GM12878 (cell line): ENCODE measurements around the gene GNL3. TPM values are rescaled to one million over a fixed set of nuclear protein-coding genes. Genes with fewer than 3 reads are reported as not detected.

Experiments used
- ATAC-seq: fragments of 200-7000 bp; cut with Tn5 transposase; 3 replicates; pipeline ENCODE4 v1.9.1; 2020; ENCODE audit warnings: mild to moderate bottlenecking, moderate library complexity
- BruUV-seq: library from RNA; stranded (reverse); fragments of 400-500 nt; replicated peaks from 2 replicates; lab custom pipeline; 2021; lab: Mats Ljungman, UMichigan
- CTCF ChIA-PET: fragments of 300-600 bp; sonication (Branson Sonifier 250); formaldehyde crosslinking; extraction: SDS; loops from one replicate; lab custom pipeline; 2021; ENCODE audit warnings: inconsistent platforms; lab: Yijun Ruan, JAX
- POLR2A ChIA-PET: fragments of 350-600 bp; formaldehyde crosslinking; extraction: SDS; loops from one replicate; lab custom pipeline; 2021; ENCODE audit warnings: inconsistent platforms; lab: Charles Lee
- RAD21 ChIA-PET: fragments of 300-600 bp; sonication (Branson Sonifier 250); formaldehyde crosslinking; loops from one replicate; lab custom pipeline; 2023; ENCODE audit warnings: antibody characterized with exemption; ENCODE audit not compliant: unreplicated experiment; lab: Charles Lee
- SMC1A ChIA-PET: fragments of 300-600 bp; sonication (Branson Sonifier 250); formaldehyde crosslinking; loops from one replicate; lab custom pipeline; 2023; ENCODE audit not compliant: unreplicated experiment, uncharacterized antibody; lab: Charles Lee
- DNase-seq: peaks from one replicate; pipeline ENCODE4 v3.0.0-alpha.2; 2011; ENCODE audit warnings: low read depth, low spot score
- FAIRE-seq: peaks from 3 replicates; lab custom pipeline; 2011; peaks lifted over from hg19 to GRCh38; lab: Jason Lieb, UNC
- H2AFZ ChIP-seq: 2 replicates; pipeline ENCODE4 v1.6.0; 2011; ENCODE audit warnings: low read depth, low read length, control low read depth; ENCODE audit not compliant: control insufficient read depth
- H3K27ac ChIP-seq: 2 replicates; pipeline ENCODE4 v1.5.1; 2011; ENCODE audit warnings: control low read depth; ENCODE audit not compliant: control insufficient read depth, insufficient read depth
- H3K27me3 ChIP-seq, 2 experiments: replicated peaks in 1 of 2; 2 replicates each; pipeline versions ENCODE4 v1.6.0 to v1.6.1; 2011; ENCODE audit warnings: low read length in 1 of 2; ENCODE audit not compliant: control insufficient read depth in 2 of 2, insufficient read depth in 2 of 2
- H3K36me3 ChIP-seq, 2 experiments: 2 replicates each; pipeline ENCODE4 v1.5.1; 2011; ENCODE audit warnings: low read length in 1 of 2; ENCODE audit not compliant: control insufficient read depth in 2 of 2, insufficient read depth in 2 of 2
- H3K4me1 ChIP-seq: 2 replicates; pipeline ENCODE4 v1.6.1; 2011; ENCODE audit warnings: mild to moderate bottlenecking, low read length, moderate library complexity, mixed read lengths; ENCODE audit not compliant: control insufficient read depth, insufficient read depth
- H3K4me2 ChIP-seq: 2 replicates; pipeline ENCODE4 v1.6.0; 2011; ENCODE audit warnings: control low read depth; ENCODE audit not compliant: control insufficient read depth, insufficient read depth
- H3K4me3 ChIP-seq: fragments of 200-600 bp; sonication (generic); 2 replicates; pipeline ENCODE4 v1.5.1; 2016
- H3K79me2 ChIP-seq: 2 replicates; pipeline ENCODE4 v1.6.0; 2011; ENCODE audit warnings: low read length; ENCODE audit not compliant: control insufficient read depth, insufficient read depth
- H3K9ac ChIP-seq: 2 replicates; pipeline ENCODE4 v1.8.0; 2011; ENCODE audit warnings: low read length, control low read depth, mixed read lengths; ENCODE audit not compliant: control insufficient read depth, insufficient read depth
- H3K9me3 ChIP-seq: replicated peaks from 3 replicates; pipeline ENCODE4 v1.5.1; 2011; ENCODE audit warnings: mild to moderate bottlenecking, low read length; ENCODE audit not compliant: control insufficient read depth, insufficient read depth
- H4K20me1 ChIP-seq: 2 replicates; pipeline ENCODE4 v1.6.0; 2011; ENCODE audit not compliant: control insufficient read depth, insufficient read depth
- CEBPB ChIP-seq, 2 experiments: fragments of 150-350 bp in 1 of 2; IDR thresholded peaks; 2 replicates each; pipeline ENCODE4 v1.6.1; 2012 to 2014; ENCODE audit warnings: low read depth in 2 of 2, low read length in 2 of 2, borderline replicate concordance in 1 of 2, inconsistent platforms in 1 of 2
- CREB1 ChIP-seq: IDR thresholded peaks from 2 replicates; pipeline ENCODE4 v1.6.1; 2012; ENCODE audit warnings: low read depth, mild to moderate bottlenecking, inconsistent platforms
- EED ChIP-seq: sonication (generic); IDR thresholded peaks from 2 replicates; pipeline ENCODE4 v1.6.1; 2016; ENCODE audit warnings: antibody characterized with exemption, low read depth
- EP300 ChIP-seq, 2 experiments: fragments of 150-350 bp in 1 of 2; IDR thresholded peaks; 2 replicates each; pipeline ENCODE4 v1.6.1; 2011 to 2012; ENCODE audit warnings: low read depth in 2 of 2, low read length in 2 of 2, borderline replicate concordance in 1 of 2, improper control_type of control experiment in 1 of 2, inconsistent platforms in 1 of 2; ENCODE audit not compliant: control insufficient read depth in 1 of 2
- FOS ChIP-seq: IDR thresholded peaks from 3 replicates; pipeline ENCODE4 v1.6.1; 2011; ENCODE audit warnings: borderline replicate concordance; ENCODE audit not compliant: insufficient read length; ENCODE audit errors: extremely low read depth
- FOXM1 ChIP-seq: IDR thresholded peaks from 2 replicates; pipeline ENCODE4 v1.6.1; 2012; ENCODE audit warnings: low read depth, mild to moderate bottlenecking, inconsistent platforms, low read length, moderate library complexity
- HDAC6 ChIP-seq: fragments of 200-600 bp; sonication (generic); IDR thresholded peaks from one replicate; pipeline ENCODE4 v1.8.0; 2017; ENCODE audit warnings: antibody characterized with exemption; ENCODE audit not compliant: unreplicated experiment
- MYB ChIP-seq: fragments of 150-350 bp; IDR thresholded peaks from 2 replicates; pipeline ENCODE4 v1.6.1; 2014; ENCODE audit warnings: mild to moderate bottlenecking, low read depth, low read length, borderline replicate concordance
- NFYB ChIP-seq: IDR thresholded peaks from 2 replicates; pipeline ENCODE4 v1.6.1; 2011; ENCODE audit warnings: low read depth, mild to moderate bottlenecking, low read length, improper control_type of control experiment, moderate library complexity; ENCODE audit not compliant: insufficient read depth
- NR2C1 ChIP-seq: fragments of 450-650 bp; IDR thresholded peaks from 2 replicates; pipeline ENCODE4 v1.6.1; 2017; ENCODE audit warnings: antibody characterized with exemption, mild to moderate bottlenecking, moderate library complexity
- NR2F1 ChIP-seq: fragments of 450-650 bp; conservative IDR thresholded peaks from 2 replicates; pipeline ENCODE4 v1.6.1; 2017; ENCODE audit warnings: mild to moderate bottlenecking
- NRF1 ChIP-seq: conservative IDR thresholded peaks from 2 replicates; pipeline ENCODE4 v1.6.1; 2011; ENCODE audit warnings: mild to moderate bottlenecking, low read depth, low read length, improper control_type of control experiment
- POLR2AphosphoS5 ChIP-seq: IDR thresholded peaks from 2 replicates; pipeline ENCODE4 v1.6.1; 2011; ENCODE audit warnings: mild to moderate bottlenecking, low read length, inconsistent platforms
- TBL1XR1 ChIP-seq: IDR thresholded peaks from 2 replicates; pipeline ENCODE4 v1.6.1; 2012; ENCODE audit warnings: low read depth, low read length, improper control_type of control experiment
- TCF3 ChIP-seq: IDR thresholded peaks from 2 replicates; pipeline ENCODE4 v1.6.1; 2012; ENCODE audit warnings: low read depth, mild to moderate bottlenecking, low read length, borderline replicate concordance; ENCODE audit not compliant: insufficient read depth
- ZNF384 ChIP-seq: IDR thresholded peaks from 2 replicates; pipeline ENCODE4 v1.6.1; 2012; ENCODE audit warnings: low read depth, mild to moderate bottlenecking, low read length, improper control_type of control experiment, borderline replicate concordance
- WGBS: methylation state at CpG from one replicate; pipeline ENCODE4 v1.1.6; 2016; ENCODE audit warnings: low lambda C conversion rate; ENCODE audit not compliant: insufficient replicate concordance, insufficient coverage; ENCODE audit errors: missing lambda C conversion rate; 5-methylcytosine and 5-hydroxymethylcytosine counted together
- in situ Hi-C: fragments of 300-500 bp; cut with MboI; formaldehyde crosslinking; loops from 9 replicates; pipeline ENCODE4 v1.14.3; 2018; ENCODE audit warnings: mixed read lengths
- intact Hi-C: fragments of 100-400 bp; cut with micrococcal nuclease; formaldehyde crosslinking; loops from one replicate; pipeline ENCODE4 v1.14.2; 2022; ENCODE audit not compliant: unreplicated experiment
- polyA plus RNA-seq, 11 experiments: library from polyadenylated mRNA; depleted of rRNA in 4 of 11; unstranded in 6 of 11; stranded (reverse) in 5 of 11; fragments of >200 nt; fragmentation: Nextera tagmentation in 4 of 11; fragmentation: Illumina TruSeq in 1 of 11; extraction: Ambion mirVana in 4 of 11; extraction: Trizol in 1 of 11; gene quantifications; 1 replicate in 1 of 11; 2 replicates in 10 of 11; pipeline versions ENCODE4 v1.2.1 to v1.2.3, GENCODE V29; 2011 to 2016; ENCODE audit warnings: inconsistent platforms in 2 of 11, missing spikeins in 2 of 11, low read depth in 1 of 11
- total RNA-seq, 4 experiments: library from RNA; depleted of rRNA in 3 of 4; stranded (reverse); fragments of >200 nt in 3 of 4; fragmentation: Illumina TruSeq in 1 of 4; extraction: Trizol in 1 of 4; gene quantifications; 2 replicates each; pipeline versions ENCODE4 v1.2.1 to v1.2.3, GENCODE V29; 2013 to 2021
- TF ChIP-seq, protein P1 (sequence below): IDR thresholded peaks from 2 replicates; pipeline ENCODE4 v1.6.1; 2012; ENCODE audit warnings: low read depth, low read length, improper control_type of control experiment
- TF ChIP-seq, protein P2 (sequence below): IDR thresholded peaks from 2 replicates; pipeline ENCODE4 v1.6.1; 2011; ENCODE audit warnings: low read depth, low read length, improper control_type of control experiment, borderline replicate concordance

The GNL3 gene
- total and polyA plus RNA-seq, 10 of the 15 experiments (the other 5 are each of a cell fraction or from before 2014, with no cell fraction given) = 172 to 368 (median 257) TPM

DNA sequence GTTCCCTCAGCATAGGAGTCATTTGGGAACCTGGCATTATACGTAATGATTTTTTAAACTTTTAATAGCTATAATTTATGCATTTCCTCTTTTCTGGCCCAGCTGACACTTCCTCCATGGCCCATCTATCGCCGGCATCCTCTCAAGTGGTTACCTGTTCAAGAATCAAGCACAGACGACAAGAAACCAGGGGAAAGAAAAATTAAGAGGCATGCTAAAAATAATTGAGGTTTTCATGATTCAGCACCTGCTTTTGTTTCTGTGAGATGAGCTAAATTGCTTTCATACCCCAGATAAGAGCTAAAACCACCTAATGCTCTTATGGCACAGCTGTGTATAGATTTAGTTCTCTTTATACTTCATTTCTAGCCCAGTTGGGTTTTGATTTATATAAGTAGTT is 21.8 kb downstream of the GNL3 start (continued):
- TF ChIP-seq EP300 (IDR thresholded peaks at IDR 0.05; ENCODE audit: borderline replicate concordance in 1 of 2, control insufficient read depth in 1 of 2, low read depth in 2 of 2, low read length in 2 of 2) (no peak), TBL1XR1 (0 out of 2 replicates have a peak, but pooled peaks have one; percentile 48), POLR2AphosphoS5 (no peak), NFYB (no peak), CEBPB (IDR thresholded peaks at IDR 0.05; ENCODE audit: borderline replicate concordance in 1 of 2, low read depth in 2 of 2, low read length in 2 of 2) (no peak), CREB1 (0 out of 2 replicates have a peak, but pooled peaks have one; percentile 48)

DNA sequence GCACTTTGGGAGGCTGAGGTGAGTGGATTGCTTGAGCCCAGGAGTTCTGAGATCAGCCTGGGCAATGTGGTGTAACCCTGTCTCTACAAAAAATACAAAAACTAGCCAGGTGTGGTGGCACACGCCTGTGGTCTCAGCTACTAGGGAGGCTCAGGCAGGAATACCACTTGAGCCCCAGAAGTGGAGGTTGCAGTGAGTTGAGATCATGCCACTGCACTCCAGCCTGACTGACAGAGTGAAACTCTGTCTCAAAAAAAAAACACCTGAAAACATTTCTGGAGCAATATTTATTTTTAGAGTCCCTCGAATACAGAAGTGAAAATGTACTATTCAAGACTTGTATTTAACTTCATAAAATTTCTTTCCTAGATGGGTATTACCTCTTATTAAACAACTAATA is 24.7 kb downstream of the GNL3 start:
- H3K79me2 ChIP-seq = peaks cover 29% of the 10 kb centered on the region
- no peaks in the 10 kb centered on the region for H4K20me1 ChIP-seq
- no peaks in the 10 kb centered on the region; the same call in 1 of the 3 replicates for H3K9me3 ChIP-seq
- peak; percentile 16 for ATAC-seq
- H3K4me1 ChIP-seq = peaks cover 23% of the 10 kb centered on the region
- 0% methylated on average over 2 of the region's 2 CpGs for WGBS
- ChIA-PET RAD21 (interaction anchor here (0.5 kb wide), 1 partner anchor 36 kb away, joined by 3 read pairs; no protein-coding TSS in a partner anchor), SMC1A (interaction anchor here (1.2 to 1.6 kb wide), 2 partner anchors 10 to 22 kb away, joined by 3 to 6 read pairs; no protein-coding TSS in a partner anchor), CTCF (interaction anchor here (1.1 kb wide), 1 partner anchor 136 kb away, joined by 3 read pairs; no protein-coding TSS in a partner anchor), POLR2A (interaction anchor here (1.4 kb wide), 1 partner anchor 8 kb away, joined by 4 read pairs; no protein-coding TSS in a partner anchor)
- DNase-seq = no peak
- H3K27me3 ChIP-seq = no peaks in the 10 kb centered on the region
- no TSS peak for BruUV-seq
- peak; percentile 59 for FAIRE-seq
- H3K4me3 ChIP-seq = no peak overlapping the region
- peaks cover 3 to 14% of the 10 kb centered on the region in 2 experiments for H3K36me3 ChIP-seq
- in situ Hi-C loops (no loop called here), intact Hi-C loops (no loop called here)
- no peak overlapping the region for H2AFZ ChIP-seq
- H3K27ac ChIP-seq = peak overlapping the region; percentile 72
- H3K9ac ChIP-seq = no peak overlapping the region
- peak overlapping the region; percentile 59 for H3K4me2 ChIP-seq
- TF ChIP-seq FOS (no peak), CEBPB (IDR thresholded peaks at IDR 0.05; ENCODE audit: borderline replicate concordance in 1 of 2, low read depth in 2 of 2, low read length in 2 of 2) (no peak), NR2C1 (no peak), NR2F1 (no peak), EED (peak; percentile 61; the same call in 1 of the 2 replicates), ZNF384 (peak; percentile 67), MYB (no peak), TCF3 (no peak), NRF1 (no peak), HDAC6 (no peak), FOXM1 (no peak; the same call in 1 of the 2 replicates)
- TF ChIP-seq, protein P1, sequence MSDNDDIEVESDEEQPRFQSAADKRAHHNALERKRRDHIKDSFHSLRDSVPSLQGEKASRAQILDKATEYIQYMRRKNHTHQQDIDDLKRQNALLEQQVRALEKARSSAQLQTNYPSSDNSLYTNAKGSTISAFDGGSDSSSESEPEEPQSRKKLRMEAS = no peak
- TF ChIP-seq, protein P2, sequence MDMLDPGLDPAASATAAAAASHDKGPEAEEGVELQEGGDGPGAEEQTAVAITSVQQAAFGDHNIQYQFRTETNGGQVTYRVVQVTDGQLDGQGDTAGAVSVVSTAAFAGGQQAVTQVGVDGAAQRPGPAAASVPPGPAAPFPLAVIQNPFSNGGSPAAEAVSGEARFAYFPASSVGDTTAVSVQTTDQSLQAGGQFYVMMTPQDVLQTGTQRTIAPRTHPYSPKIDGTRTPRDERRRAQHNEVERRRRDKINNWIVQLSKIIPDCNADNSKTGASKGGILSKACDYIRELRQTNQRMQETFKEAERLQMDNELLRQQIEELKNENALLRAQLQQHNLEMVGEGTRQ = no peak
